Activated CD4-positive, alpha-beta T cell treated with anti-CD3 and anti-CD28 coated beads, Interleukin-2, amount 50 U/mL, for 48 hours (primary cell): ENCODE results near the gene PKD2L1.
"Not testable (repeated sequence)": the region's sequence is repeated elsewhere in the genome, so short reads cannot be mapped to it uniquely, and the experiment has no call there.

Experiments
- DNase-seq, 2 experiments: peaks; one replicate each; pipeline ENCODE4 v3.0.0-alpha.2; 2020

PKD2L1 gene

GRCh38 chr10:100330079-100330478, at the start of gene PKD2L1:
PKD2L1 (minus strand) TSS chr10:100330228; CDS start chr10:100330103, 125 bp downstream.
- no peak for DNase-seq

GRCh38 chr10:100377830-100378229, 47.8 kb upstream of the PKD2L1 start:
- no peak for DNase-seq

GRCh38 chr10:100376656-100377055, 46.6 kb upstream of the PKD2L1 start:
- DNase-seq = not testable (repeated sequence)

- not testable (repeated sequence) for DNase-seq
Measured at GRCh38 chr10:100374677-100375353, 44.8 kb upstream of the PKD2L1 start.

GRCh38 chr10:100374200-100374655, 44.2 kb upstream of the PKD2L1 start:
- DNase-seq = no peak

- DNase-seq = peak; percentile 93 to 96
Measured at GRCh38 chr10:100373298-100374199, 43.5 kb upstream of the PKD2L1 start.

GRCh38 chr10:100372415-100373297, 42.6 kb upstream of the PKD2L1 start:
- DNase-seq = no peak

- DNase-seq = no peak
Measured at GRCh38 chr10:100371482-100372027, 41.5 kb upstream of the PKD2L1 start.

GRCh38 chr10:100370714-100371481, 40.9 kb upstream of the PKD2L1 start:
- peak; percentile 71 to 78 for DNase-seq

- DNase-seq = no peak
Measured at GRCh38 chr10:100368721-100369120, 38.7 kb upstream of the PKD2L1 start.

- DNase-seq = no peak
Measured at GRCh38 chr10:100364735-100365391, 34.8 kb upstream of the PKD2L1 start.

- no peak for DNase-seq
Measured at GRCh38 chr10:100364175-100364574, 34.1 kb upstream of the PKD2L1 start.

- DNase-seq = no peak
Measured at GRCh38 chr10:100362570-100363496, 32.8 kb upstream of the PKD2L1 start.

GRCh38 chr10:100360234-100360633, 30.2 kb upstream of the PKD2L1 start:
- DNase-seq = no peak

- no peak for DNase-seq
Measured at GRCh38 chr10:100359529-100360150, 29.6 kb upstream of the PKD2L1 start.

GRCh38 chr10:100359030-100359432, 29.0 kb upstream of the PKD2L1 start:
- DNase-seq = no peak

- DNase-seq = no peak
Measured at GRCh38 chr10:100357059-100357858, 27.2 kb upstream of the PKD2L1 start.
